ENCODE results near the gene MRPL49.
A peak's percentile ranks its signal among the peaks of the same experiment; 100 is the strongest.
"Not testable (repeated sequence)": the region's sequence is repeated elsewhere in the genome, so short reads cannot be mapped to it uniquely, and the experiment has no call there.

The MRPL49 gene

DNA sequence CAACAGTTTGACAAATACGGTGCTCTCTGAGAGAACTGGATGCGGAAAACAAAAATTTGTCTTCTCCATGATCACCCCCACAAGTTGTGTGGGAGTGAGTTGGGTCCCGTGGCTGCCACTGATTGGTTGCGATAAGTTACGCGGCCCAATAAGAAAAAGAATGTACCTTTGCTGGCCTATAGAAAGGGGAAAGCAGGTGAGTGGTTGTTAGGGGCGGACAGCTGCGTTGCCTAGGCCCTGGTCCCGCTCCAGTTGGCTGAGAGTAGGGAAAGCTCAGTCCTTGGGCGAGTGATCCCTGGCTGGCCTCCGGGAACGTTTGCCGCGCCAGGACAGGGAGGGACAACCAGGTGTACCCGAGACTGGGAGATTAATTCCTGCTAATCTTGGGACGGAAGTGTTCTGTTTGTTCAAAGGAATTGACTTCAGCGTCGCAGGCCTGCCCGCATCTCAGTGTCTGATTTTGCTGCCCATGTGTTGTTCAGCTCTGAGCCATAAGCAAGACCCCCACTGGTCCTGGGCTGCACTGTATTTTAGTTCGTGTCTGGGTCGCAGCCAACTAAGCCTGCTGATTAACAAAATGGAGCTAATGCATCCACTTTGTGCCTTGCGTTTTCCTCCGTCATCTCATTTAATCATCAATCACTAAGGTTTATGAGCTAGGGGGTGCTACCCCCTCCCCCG lies 13.0 kb downstream of the MRPL49 start:
- DNase-seq: peak; percentile 91

DNA sequence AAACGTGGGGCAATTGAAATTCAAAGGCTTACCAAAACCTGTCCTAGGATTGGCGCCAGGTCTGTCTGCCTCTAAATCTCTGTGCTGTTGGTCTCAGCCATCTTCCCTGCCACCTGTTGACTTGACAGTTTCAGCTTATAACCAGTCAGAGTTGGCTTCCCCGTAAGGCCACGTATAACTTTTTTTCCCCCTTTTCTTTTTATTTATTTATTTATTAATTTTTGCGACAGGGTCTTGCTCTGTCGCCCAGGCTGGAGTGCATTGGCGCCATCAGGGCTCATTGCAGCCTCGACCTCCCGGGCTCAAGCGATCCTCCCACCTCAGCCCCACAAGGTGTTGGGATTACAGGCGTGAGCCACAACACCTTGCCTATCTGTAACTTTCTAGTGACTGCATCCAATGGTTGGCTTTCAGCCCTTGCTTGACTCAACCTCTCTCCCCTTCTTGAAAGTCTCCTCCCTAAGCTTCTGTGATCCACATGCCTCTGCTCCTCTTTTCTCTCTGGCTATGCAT lies 13.6 kb downstream of the MRPL49 start:
- DNase-seq: no peak

DNA sequence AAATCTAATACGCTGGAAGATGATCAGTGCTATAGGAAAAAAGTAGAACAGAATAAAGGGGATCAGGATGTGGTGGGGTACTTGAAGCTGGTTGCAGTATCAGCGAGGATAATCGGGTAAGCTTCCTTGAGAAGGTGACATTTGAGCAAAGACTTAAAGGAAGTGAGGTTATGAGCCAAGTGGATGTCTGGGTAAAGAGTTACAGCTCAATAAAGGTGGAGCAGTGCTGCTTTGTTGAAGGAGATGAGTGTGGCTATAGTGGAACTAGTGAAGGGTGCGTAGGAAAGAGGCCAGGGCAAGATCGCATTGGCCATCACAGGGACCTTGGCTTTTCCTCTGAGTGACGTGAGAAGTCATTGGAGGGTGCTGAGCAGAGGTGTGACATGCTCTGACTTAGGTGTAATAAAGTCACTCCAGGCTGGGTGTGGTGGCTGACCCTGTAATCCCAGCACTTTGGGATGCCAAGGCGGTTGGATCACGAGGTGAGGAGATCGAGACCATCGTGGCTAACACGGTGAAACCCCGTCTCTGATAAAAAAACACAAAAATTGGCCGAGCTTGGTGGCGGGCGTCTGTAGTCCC lies 14.5 kb downstream of the MRPL49 start:
- no peak for DNase-seq

DNA sequence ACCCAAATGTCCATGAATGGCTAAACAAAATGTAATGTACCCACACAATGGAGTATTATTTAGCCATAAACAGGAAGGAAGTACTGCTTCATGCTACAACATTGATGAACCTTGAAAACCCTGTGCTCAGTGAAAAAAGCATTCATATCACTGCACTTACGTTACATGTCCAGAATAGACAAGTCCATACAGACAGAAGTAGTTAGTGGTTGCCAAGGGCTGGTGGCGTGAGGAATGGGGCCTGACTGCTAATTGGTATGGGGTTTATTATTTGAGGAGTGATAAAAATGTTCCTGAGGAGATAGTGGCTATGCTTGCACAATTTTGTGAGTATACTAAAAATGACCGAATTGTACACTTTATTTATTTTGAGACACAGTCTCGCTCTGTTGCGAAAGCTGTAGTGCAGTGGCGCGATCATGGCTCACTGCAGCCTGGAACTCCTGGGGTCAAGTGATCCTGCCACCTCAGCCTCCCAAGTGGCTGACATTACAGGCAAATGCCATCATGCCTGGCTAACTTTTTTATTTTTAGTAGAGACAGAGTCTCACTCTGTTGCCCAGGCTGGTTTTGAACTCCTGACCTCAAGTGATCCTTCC lies 19.9 kb downstream of the MRPL49 start:
- no peak for DNase-seq

GRCh38 chr11:65147352-65148075 lies 25.4 kb downstream of the MRPL49 start:
- no peak for DNase-seq

GRCh38 chr11:65148657-65149056 lies 26.5 kb downstream of the MRPL49 start:
- DNase-seq: no peak

GRCh38 chr11:65150131-65150508 lies 28.0 kb downstream of the MRPL49 start:
- not testable (repeated sequence) for DNase-seq

GRCh38 chr11:65150509-65151299 lies 28.6 kb downstream of the MRPL49 start:
- peak; percentile 81 for DNase-seq

- DNase-seq: no peak
Measured at GRCh38 chr11:65151331-65151899, 29.3 kb downstream of the MRPL49 start.

DNA sequence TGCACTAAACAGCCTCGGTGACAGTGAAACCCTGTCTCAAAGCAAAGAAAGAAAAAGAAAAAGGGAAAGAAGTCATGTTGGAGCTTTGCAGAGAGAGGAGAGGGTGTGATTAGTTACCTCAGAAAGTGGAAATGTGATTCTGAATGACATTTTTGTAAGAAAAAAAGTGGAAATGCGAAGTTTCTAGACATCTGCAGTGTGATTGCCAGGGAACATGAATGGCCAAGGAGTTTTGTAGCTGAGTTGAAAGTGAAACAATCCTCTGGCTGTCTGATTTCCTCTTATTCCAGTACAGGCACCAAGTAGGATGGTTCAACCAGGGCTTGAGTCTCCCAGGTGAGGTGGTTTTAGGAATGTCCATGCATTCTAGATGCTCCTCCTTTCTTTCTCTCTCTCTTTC lies 30.0 kb downstream of the MRPL49 start:
- no peak for DNase-seq

GRCh38 chr11:65156256-65156655 lies 34.1 kb downstream of the MRPL49 start:
- no peak for DNase-seq

DNA sequence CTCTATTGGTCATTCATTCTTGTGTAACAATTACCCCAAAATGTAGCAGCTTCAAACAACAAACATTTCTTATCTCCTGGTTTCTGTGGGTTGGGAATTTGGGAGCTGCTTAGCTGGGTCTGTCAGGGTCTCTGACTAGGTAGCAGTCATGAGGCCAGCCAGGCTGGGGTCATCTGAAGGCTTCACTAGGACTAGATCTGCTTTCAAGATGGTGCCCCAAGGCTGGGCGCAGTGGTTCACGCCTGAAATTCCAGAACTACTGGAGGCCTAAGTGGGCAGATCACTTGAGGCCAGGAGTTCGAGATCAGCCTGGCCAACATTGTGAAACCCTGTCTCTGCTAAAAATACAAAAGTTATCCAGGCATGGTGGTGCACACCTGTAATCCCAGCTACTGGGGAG lies 34.8 kb downstream of the MRPL49 start:
- no peak for DNase-seq

DNA sequence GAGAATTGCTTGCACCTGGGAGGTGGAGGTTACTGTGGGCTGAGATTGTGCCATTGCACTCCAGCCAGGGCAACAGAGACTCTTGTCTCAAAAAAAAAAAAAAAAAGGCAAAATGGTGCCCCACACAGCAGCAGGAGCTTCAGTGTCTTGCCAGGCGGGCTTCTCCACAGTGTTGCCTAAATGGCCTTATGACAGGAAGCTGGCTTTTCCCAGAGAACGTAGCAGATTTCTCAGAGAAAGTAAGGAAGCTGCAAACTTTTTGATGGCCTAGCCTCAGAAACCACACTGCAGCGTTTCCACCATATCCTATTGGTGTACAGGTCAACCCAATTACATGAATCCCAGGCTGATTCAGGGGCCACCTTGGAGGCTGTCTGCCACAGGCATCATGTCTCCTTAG lies 35.2 kb downstream of the MRPL49 start:
- DNase-seq: no peak

GRCh38 chr11:65159012-65159411 lies 36.9 kb downstream of the MRPL49 start:
- no peak for DNase-seq

GRCh38 chr11:65160643-65161042 lies 38.5 kb downstream of the MRPL49 start:
- DNase-seq: no peak

DNA sequence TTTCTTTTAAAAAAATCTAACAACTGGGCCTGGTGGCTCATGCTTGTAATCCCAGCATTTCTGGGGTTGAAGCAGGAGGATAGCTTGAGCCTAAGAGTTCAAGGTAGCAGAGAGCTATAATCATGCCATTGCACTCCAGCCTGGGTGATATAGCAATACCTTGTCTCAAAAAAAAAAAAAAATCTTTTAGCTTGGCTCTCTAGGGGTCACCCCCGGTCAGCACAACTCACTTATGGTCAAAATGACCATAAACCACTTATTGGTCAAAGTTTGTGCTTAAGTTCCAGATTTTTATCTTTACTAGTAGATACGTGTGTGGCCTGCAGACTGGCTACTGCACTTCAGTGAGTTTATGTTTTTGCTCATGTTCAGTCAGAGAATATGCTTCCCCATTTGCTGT lies 41.6 kb downstream of the MRPL49 start:
- DNase-seq: no peak

DNA sequence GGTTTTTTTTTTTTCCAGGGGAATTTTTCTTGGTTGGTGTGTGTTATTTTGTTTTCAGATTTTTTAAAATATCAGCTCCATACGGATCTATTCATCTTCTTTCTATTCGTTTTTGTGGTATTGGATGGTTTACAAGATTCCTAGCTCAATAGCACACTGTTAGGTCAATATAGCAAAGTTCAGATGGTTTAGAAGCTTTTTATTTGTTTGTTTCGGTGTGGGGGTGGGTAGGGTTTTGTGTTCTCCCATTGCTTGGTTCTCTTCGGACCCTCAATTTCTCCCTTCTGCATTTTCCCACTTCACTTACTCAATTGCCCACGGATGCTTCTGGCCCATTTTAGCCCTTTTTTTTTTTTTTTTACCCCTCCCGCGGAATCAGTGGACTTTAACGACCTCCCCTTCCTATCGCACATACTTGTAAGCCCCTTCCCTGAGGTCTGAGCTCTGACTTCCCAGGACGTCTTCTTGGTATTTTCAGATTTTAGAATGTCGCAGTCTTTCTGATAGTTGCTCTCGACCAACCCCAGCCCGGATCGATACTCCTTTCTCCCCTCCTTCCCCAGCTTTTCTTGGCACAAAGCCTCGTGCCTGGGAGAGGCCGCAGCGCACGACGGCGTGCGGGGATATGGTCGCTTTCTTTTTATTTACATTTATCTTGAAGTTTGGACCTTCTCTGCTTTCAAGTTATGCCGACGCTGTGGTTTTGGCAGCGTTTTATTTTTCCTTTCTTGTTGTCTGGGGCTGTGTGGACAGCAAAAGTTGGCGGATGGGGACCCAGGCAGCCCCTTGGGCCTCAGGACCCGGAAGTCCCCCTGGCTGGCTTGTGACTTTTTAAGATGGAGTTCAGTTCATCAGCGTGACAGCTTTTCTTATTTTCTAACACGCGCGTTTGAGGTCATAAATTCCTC lies 43.5 kb downstream of the MRPL49 start:
- no peak for DNase-seq

DNA sequence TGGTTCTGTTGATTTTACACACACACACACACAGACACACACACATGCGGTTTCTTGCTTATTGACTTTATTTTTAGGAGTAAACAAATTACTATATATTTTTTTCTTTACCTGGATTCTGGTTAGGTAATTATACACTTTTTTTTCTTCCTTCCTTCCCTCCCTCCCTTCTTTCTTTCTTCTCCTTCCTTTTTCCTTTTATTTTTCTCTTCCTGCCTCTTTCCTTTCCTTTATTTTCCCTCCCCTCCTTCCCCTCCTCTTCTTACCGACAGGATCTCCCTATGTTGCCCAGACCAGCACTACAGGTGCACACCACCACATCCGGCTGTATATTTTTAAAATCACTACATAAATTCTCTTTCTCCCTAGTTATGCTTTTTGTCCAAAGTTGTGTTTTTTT lies 44.8 kb downstream of the MRPL49 start:
- DNase-seq: no peak

DNA sequence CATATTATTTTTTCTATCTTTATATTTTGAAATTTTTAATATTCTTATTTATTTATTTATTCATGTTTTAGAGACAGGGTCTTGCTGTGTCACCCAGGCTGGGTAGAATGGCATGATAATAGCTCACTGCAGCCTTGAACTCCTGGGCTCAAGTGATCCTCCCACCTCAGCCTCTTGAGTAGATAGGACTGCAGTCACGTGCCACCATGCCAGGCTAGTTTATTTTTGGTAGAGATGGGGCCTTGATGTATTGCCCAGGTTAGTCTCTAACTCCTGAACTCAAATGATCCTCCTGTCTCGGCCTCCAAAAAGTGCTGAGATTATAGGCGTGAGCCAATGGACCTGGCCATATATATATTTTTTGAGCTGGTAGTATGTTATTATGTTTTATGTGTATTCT lies 45.5 kb downstream of the MRPL49 start:
- no peak for DNase-seq

GRCh38 chr11:65169164-65169641 lies 47.1 kb downstream of the MRPL49 start:
- DNase-seq: no peak

GRCh38 chr11:65170058-65170534 lies 48.0 kb downstream of the MRPL49 start, which contains the start of gene SPDYC:
Gene SPDYC, plus strand, starts transcription at chr11:65170233. Its CDS starts 1,125 bp downstream, at chr11:65171358.
- DNase-seq: no peak
